H9 (cell line): ENCODE data around the gene UBE4A. TPM values are rescaled to one million over a fixed set of nuclear protein-coding genes. Genes with fewer than 3 reads are reported as not detected.

Source experiments
- DNase-seq: peaks from one replicate; pipeline ENCODE4 v3.0.0-alpha.2; 2017
- H2AFZ ChIP-seq: one replicate; pipeline ENCODE4 v1.6.1; 2013; ENCODE audit warnings: mild to moderate bottlenecking, low read length, control low read depth, moderate library complexity
- H2AK5ac ChIP-seq: 2 replicates; pipeline ENCODE4 v1.6.1; 2013; ENCODE audit warnings: low read length, control low read depth, mixed read lengths; ENCODE audit not compliant: insufficient read length
- H2BK120ac ChIP-seq: one replicate; pipeline ENCODE4 v1.6.1; 2013; ENCODE audit warnings: low read depth, mild to moderate bottlenecking, low read length, control low read depth, inconsistent platforms; ENCODE audit not compliant: poor library complexity, severe bottlenecking
- H2BK12ac ChIP-seq: 2 replicates; pipeline ENCODE4 v1.6.1; 2013; ENCODE audit warnings: low read length, control low read depth, mixed read lengths, low read depth; ENCODE audit not compliant: insufficient read length
- H2BK15ac ChIP-seq: 2 replicates; pipeline ENCODE4 v1.6.1; 2013; ENCODE audit warnings: low read depth, low read length, control low read depth
- H2BK20ac ChIP-seq: one replicate; pipeline ENCODE4 v1.6.1; 2013; ENCODE audit warnings: low read depth, mild to moderate bottlenecking, low read length, control low read depth, inconsistent platforms; ENCODE audit not compliant: poor library complexity, severe bottlenecking
- H2BK5ac ChIP-seq: 2 replicates; pipeline ENCODE4 v1.6.1; 2013; ENCODE audit warnings: low read length, control low read depth, mixed read lengths; ENCODE audit not compliant: insufficient read length
- H3K14ac ChIP-seq: 2 replicates; pipeline ENCODE4 v1.6.1; 2013; ENCODE audit warnings: low read length, control low read depth; ENCODE audit not compliant: insufficient read depth
- H3K18ac ChIP-seq: 2 replicates; pipeline ENCODE4 v1.6.1; 2013; ENCODE audit warnings: low read depth, mild to moderate bottlenecking, mixed read lengths, low read length, control low read depth; ENCODE audit not compliant: insufficient read length
- H3K23ac ChIP-seq: 2 replicates; pipeline ENCODE4 v1.6.1; 2013; ENCODE audit warnings: low read length, control low read depth, mixed read lengths, low read depth; ENCODE audit not compliant: insufficient read length
- H3K23me2 ChIP-seq: 2 replicates; pipeline ENCODE4 v1.6.1; 2013; ENCODE audit warnings: low read depth, mild to moderate bottlenecking, mixed read lengths, low read length, control low read depth; ENCODE audit not compliant: insufficient read length, poor library complexity, severe bottlenecking
- H3K27ac ChIP-seq: 2 replicates; pipeline ENCODE4 v1.5.1; 2013; ENCODE audit warnings: low read length, control low read depth, mixed read lengths, low read depth; ENCODE audit not compliant: insufficient read length
- H3K27me3 ChIP-seq: 2 replicates; pipeline ENCODE4 v1.6.1; 2013; ENCODE audit warnings: low read length, control low read depth, inconsistent platforms; ENCODE audit not compliant: insufficient read depth
- H3K4ac ChIP-seq: 2 replicates; pipeline ENCODE4 v1.6.1; 2013; ENCODE audit warnings: low read depth, mild to moderate bottlenecking, control low read depth, inconsistent platforms, low read length, moderate library complexity
- H3K4me1 ChIP-seq: 2 replicates; pipeline ENCODE4 v1.6.1; 2013; ENCODE audit warnings: low read length, control low read depth, inconsistent platforms; ENCODE audit not compliant: insufficient read depth
- H3K4me2 ChIP-seq: 2 replicates; pipeline ENCODE4 v1.6.1; 2013; ENCODE audit warnings: low read length, control low read depth, mixed read lengths; ENCODE audit not compliant: insufficient read length, insufficient read depth
- H3K56ac ChIP-seq: 2 replicates; pipeline ENCODE4 v1.6.1; 2013; ENCODE audit warnings: low read depth, mild to moderate bottlenecking, mixed read lengths, low read length, control low read depth; ENCODE audit not compliant: insufficient read length
- H3K79me1 ChIP-seq: 2 replicates; pipeline ENCODE4 v1.6.1; 2013; ENCODE audit warnings: low read depth, mild to moderate bottlenecking, moderate library complexity, low read length, control low read depth, inconsistent platforms; ENCODE audit not compliant: insufficient read depth, poor library complexity, severe bottlenecking
- H3K79me2 ChIP-seq: 2 replicates; pipeline ENCODE4 v1.6.1; 2013; ENCODE audit warnings: low read length, control low read depth, inconsistent platforms; ENCODE audit not compliant: insufficient read depth
- H3K9ac ChIP-seq: 2 replicates; pipeline ENCODE4 v1.6.1; 2013; ENCODE audit warnings: low read length, control low read depth, mixed read lengths; ENCODE audit not compliant: insufficient read length; ENCODE audit errors: extremely low read depth
- H3K9me3 ChIP-seq: one replicate; pipeline ENCODE4 v1.6.1; 2013; ENCODE audit warnings: low read depth, low read length, inconsistent platforms; ENCODE audit not compliant: control insufficient read depth
- H3T11ph ChIP-seq: one replicate; pipeline ENCODE4 v1.6.1; 2013; ENCODE audit warnings: mild to moderate bottlenecking, low read length, control low read depth, inconsistent platforms
- H4K20me1 ChIP-seq: one replicate; pipeline ENCODE4 v1.6.1; 2013; ENCODE audit not compliant: control insufficient read depth, insufficient read length, insufficient read depth
- H4K5ac ChIP-seq: 2 replicates; pipeline ENCODE4 v1.6.1; 2013; ENCODE audit warnings: low read depth, mild to moderate bottlenecking, mixed read lengths, low read length, control low read depth; ENCODE audit not compliant: insufficient read length
- H4K8ac ChIP-seq: replicated peaks from 2 replicates; pipeline ENCODE4 v1.6.1; 2013; ENCODE audit warnings: low read length, control low read depth, mixed read lengths, low read depth; ENCODE audit not compliant: insufficient read length
- H4K91ac ChIP-seq: 2 replicates; pipeline ENCODE4 v1.6.1; 2013; ENCODE audit warnings: low read depth, mild to moderate bottlenecking, moderate library complexity, mixed read lengths, low read length, control low read depth; ENCODE audit not compliant: insufficient read length
- H3K27ac Mint-ChIP-seq, 3 experiments: 2 replicates in 2 of 3; 3 replicates in 1 of 3; pipeline ENCODE4 v1.8.0; 2020 to 2021; ENCODE audit warnings: mixed read lengths in 3 of 3, mild to moderate bottlenecking in 1 of 3, moderate library complexity in 1 of 3
- H3K27me3 Mint-ChIP-seq: 2 replicates; pipeline ENCODE4 v1.8.0; 2021; ENCODE audit warnings: low read depth, mild to moderate bottlenecking, moderate library complexity, mixed read lengths
- H3K36me3 Mint-ChIP-seq, 3 experiments: 2 replicates in 2 of 3; 3 replicates in 1 of 3; pipeline ENCODE4 v1.8.0; 2020 to 2021; ENCODE audit warnings: low read depth in 3 of 3, mixed read lengths in 3 of 3; ENCODE audit not compliant: insufficient read depth in 1 of 3
- H3K4me1 Mint-ChIP-seq, 2 experiments: 2 replicates each; pipeline ENCODE4 v1.8.0; 2020; ENCODE audit warnings: mixed read lengths in 2 of 2
- H3K4me3 Mint-ChIP-seq, 2 experiments: 2 replicates in 1 of 2; 3 replicates in 1 of 2; pipeline ENCODE4 v1.8.0; 2020 to 2021; ENCODE audit warnings: mild to moderate bottlenecking in 2 of 2, mixed read lengths in 2 of 2, moderate library complexity in 1 of 2
- H3K9me3 Mint-ChIP-seq, 2 experiments: 2 replicates in 1 of 2; 3 replicates in 1 of 2; pipeline ENCODE4 v1.8.0; 2020; ENCODE audit warnings: mild to moderate bottlenecking in 2 of 2, mixed read lengths in 2 of 2, moderate library complexity in 1 of 2
- WGBS: extraction: QIAGEN DNeasy Blood & Tissue Kit; methylation state at CpG from one replicate; pipeline ENCODE4 v1.1.7; 2013; ENCODE audit warnings: missing lambda C conversion rate, low lambda C conversion rate, mixed read lengths; ENCODE audit not compliant: insufficient read length; ENCODE audit errors: extremely low coverage; 5-methylcytosine and 5-hydroxymethylcytosine counted together
- total RNA-seq: library from RNA; stranded (reverse); gene quantifications from 2 replicates; pipeline ENCODE4 v1.2.1, GENCODE V29; 2021
- TF ChIP-seq, protein P1 (sequence below): fragments of 200-600 bp; sonication (generic); conservative IDR thresholded peaks from 3 replicates; pipeline ENCODE4 v1.8.0; 2021; ENCODE audit warnings: antibody characterized with exemption, mild to moderate bottlenecking

The UBE4A gene
- total RNA-seq, 1 experiment from 2014 or later: 33.7 TPM

GRCh38 chr11:118341261-118341660 is 18.1 kb upstream of the UBE4A start:
- DNase-seq: no peak
- Mint-ChIP-seq H3K27ac (no peak overlapping the region), H3K9me3 (no peaks in the 10 kb centered on the region), H3K4me3 (no peak overlapping the region), H3K36me3 (no peaks in the 10 kb centered on the region), H3K4me1 (peaks cover 2 to 3% of the 10 kb centered on the region in 2 experiments; a peak in 1 of 4 replicates), H3K27me3 (peaks cover 44% of the 10 kb centered on the region)
- Histone ChIP-seq H4K20me1 (no peaks in the 10 kb centered on the region), H3K56ac (no peak overlapping the region), H3K9me3 (no peaks in the 10 kb centered on the region), H3K27ac (no peak overlapping the region), H2BK15ac (no peak overlapping the region), H3K79me1 (no peaks in the 10 kb centered on the region), H4K5ac (no peak overlapping the region), H3K27me3 (no peaks in the 10 kb centered on the region), H2BK20ac (no peak overlapping the region), H3K14ac (no peak overlapping the region), H2AFZ (no peak overlapping the region), H4K8ac (no peak overlapping the region), H2BK12ac (no peak overlapping the region), H2BK5ac (no peak overlapping the region), H4K91ac (no peak overlapping the region), H3K4me1 (no peaks in the 10 kb centered on the region), H2AK5ac (no peak overlapping the region), H3K9ac (no peak overlapping the region), H3K4me2 (no peak overlapping the region), H3K23ac (no peak overlapping the region), H3T11ph (no peak overlapping the region), H2BK120ac (no peak overlapping the region), H3K23me2 (no peaks in the 10 kb centered on the region), H3K79me2 (no peaks in the 10 kb centered on the region), H3K18ac (no peak overlapping the region), H3K4ac (no peak overlapping the region)
- no CpG with 5 or more reads among the region's 3 CpGs for WGBS
- TF ChIP-seq, protein P1, sequence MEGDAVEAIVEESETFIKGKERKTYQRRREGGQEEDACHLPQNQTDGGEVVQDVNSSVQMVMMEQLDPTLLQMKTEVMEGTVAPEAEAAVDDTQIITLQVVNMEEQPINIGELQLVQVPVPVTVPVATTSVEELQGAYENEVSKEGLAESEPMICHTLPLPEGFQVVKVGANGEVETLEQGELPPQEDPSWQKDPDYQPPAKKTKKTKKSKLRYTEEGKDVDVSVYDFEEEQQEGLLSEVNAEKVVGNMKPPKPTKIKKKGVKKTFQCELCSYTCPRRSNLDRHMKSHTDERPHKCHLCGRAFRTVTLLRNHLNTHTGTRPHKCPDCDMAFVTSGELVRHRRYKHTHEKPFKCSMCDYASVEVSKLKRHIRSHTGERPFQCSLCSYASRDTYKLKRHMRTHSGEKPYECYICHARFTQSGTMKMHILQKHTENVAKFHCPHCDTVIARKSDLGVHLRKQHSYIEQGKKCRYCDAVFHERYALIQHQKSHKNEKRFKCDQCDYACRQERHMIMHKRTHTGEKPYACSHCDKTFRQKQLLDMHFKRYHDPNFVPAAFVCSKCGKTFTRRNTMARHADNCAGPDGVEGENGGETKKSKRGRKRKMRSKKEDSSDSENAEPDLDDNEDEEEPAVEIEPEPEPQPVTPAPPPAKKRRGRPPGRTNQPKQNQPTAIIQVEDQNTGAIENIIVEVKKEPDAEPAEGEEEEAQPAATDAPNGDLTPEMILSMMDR: no peak
